ENCODE results near the gene TBX5.

Gene TBX5

GRCh38 chr12:114406316-114406983, 506 bp upstream of the TBX5 start:
- no peak for DNase-seq (ENCODE audit: low read depth in 2 of 2)

GRCh38 chr12:114404926-114405518, 922 bp downstream of the TBX5 start:
- no peak for DNase-seq (ENCODE audit: low read depth in 2 of 2)

GRCh38 chr12:114404083-114404925, 1.6 kb downstream of the TBX5 start:
- DNase-seq (ENCODE audit: low read depth in 2 of 2): no peak

- DNase-seq (ENCODE audit: low read depth in 2 of 2): no peak
Observed at GRCh38 chr12:114403690-114404066, 2.3 kb downstream of the TBX5 start.

DNA sequence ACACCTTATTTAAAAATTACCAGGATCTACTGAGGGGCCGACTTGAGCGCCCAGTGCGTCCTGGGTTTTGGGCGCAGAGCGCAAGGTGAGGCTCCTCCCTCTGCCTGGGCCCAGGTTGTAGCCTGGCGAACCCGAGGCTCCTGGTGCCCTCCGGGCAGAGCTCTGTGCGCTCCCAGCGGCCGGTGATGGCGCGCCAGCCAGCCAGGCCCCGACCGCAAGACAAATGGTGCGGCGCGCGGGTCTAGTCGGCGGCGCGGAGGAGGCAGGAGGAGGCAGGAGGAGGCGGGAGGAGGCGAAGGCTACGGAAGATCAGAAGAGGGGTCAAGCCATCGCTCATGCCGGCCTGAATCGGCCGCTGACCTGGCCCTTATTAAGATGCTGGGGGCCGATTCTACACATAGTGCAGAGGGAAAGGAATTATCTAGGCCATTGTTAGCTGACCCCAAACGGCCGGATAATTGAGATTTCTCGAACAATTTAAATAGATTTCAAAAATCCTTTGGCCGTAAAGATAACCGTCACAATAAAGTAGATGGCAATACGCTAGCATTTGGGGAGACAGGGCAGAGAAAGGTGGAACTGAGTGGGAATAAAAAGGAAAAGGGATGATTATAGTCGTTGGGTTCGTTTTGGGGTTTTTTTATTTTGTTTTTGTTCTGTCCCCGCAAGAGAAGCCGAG, 2.8 kb downstream of the TBX5 start:
- DNase-seq (ENCODE audit: low read depth in 2 of 2): no peak

DNA sequence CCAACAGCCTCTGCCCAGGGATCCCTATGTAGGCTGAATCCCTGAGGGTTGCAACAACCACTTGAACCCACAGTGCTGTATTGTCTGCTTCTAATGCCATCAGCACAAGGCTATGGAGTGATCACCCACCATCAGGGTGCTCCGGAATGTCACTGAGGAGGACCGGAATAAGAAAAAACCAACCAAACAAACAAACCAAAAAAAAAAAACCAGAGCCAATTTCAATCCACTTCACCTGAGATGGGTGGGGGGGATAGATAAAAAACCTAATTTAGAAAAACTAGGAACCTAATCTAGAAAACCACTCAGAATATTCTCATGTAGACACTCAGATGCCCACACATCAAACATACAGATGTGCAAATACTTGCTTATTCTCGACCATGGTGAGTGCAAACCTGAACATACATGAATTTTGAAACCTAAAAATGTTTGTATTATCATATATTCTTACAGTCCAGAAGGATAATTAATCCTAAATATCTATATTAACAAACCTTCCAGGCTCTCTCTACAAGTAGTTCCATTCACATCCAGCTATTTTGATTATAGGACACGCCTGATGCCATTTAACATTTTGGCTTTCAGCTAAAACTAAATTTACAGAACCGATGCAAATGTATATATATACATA, 3.7 kb downstream of the TBX5 start:
- DNase-seq (ENCODE audit: low read depth in 2 of 2): no peak

- DNase-seq (ENCODE audit: low read depth in 2 of 2): no peak
Observed at GRCh38 chr12:114401328-114402083, 4.4 kb downstream of the TBX5 start.

DNA sequence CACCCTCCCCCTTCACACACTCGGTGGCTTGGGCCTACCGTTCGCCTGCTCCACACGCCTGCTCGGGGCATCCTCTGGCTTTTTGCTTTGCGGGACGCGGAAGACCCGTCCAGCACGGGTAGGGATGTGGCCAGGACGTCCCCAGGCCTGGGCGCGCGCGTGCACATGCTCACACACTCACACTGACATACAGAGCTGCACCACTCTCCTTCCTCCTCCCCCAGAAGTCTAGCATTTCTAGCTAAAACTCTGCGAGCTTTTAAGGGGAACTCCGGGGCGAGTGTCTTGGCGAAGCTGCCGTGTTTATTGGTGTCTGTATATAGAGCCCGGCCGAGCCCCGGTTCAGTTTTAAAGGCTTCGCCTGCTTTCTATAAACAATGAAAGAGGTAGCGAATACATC, 5.0 kb downstream of the TBX5 start:
- no peak for DNase-seq (ENCODE audit: low read depth in 2 of 2)

DNA sequence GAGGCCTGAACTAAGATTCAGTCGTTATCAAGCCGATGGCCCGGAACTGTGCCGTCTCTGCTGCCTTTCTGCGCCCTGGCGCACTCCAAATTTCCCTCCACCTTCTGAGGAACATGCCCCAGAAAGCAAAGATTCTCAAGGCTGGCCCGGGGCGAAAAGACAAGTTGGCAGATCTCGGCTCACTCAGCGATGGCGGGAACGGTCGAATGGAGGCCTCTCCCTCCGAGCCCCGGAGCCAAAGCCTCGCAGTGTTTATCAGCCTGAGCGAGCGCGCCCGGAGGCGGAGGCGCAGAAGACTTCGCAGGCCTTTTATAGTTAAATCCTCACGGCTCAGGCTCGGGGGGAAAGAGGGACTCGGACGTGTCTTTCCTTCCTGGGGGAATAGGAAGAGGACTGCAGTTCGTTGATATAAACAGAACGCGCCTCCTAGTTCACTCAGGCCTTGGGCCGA, 5.6 kb downstream of the TBX5 start:
- DNase-seq (ENCODE audit: low read depth in 2 of 2): no peak

GRCh38 chr12:114399664-114400211, 6.2 kb downstream of the TBX5 start:
- no peak for DNase-seq (ENCODE audit: low read depth in 2 of 2)

GRCh38 chr12:114397978-114398881, 7.7 kb downstream of the TBX5 start:
- no peak for DNase-seq (ENCODE audit: low read depth in 2 of 2)

DNA sequence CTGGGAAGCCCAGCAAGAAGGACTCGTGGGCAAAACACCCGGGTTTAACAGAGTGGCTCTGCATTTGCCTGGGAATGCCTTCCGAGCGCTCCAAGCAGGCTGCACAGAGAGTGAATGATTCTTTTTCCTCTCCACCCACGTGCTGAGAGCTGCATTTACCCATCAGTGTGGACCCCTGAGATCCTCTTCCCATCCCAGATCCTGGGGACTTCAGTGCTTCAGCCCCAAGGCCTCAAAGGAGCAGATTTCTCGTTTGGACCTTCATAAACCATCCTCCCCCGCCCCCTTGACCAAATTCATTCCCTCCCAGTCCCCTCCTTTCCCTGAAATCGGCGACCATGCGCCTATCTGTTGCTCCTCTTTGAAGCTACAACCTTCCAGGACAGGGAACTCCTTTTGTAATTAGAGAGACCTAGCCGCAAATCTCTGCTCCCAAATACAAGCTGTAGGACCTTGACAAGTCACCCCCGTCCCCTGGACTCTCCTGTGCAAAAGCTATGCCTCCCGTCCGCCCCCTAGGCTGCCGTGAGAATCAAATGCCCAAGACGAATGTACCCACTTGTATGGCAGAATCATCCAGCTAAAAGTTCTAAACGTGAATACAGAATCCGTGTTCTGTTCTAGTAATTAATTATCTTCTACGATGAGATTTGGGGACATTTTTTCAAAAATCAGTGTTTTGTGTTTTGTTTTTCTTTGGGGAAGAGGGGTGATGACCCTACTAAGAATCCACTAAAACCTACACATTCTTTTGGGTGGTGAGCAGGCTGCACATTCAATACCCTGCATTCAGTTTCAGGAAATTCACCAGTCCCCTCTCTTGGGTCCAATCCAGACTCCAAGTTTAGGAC, 8.8 kb downstream of the TBX5 start:
- DNase-seq (ENCODE audit: low read depth in 2 of 2): no peak

GRCh38 chr12:114396153-114396868, 9.6 kb downstream of the TBX5 start:
- DNase-seq (ENCODE audit: low read depth in 2 of 2): no peak

- DNase-seq (ENCODE audit: low read depth in 2 of 2): no peak
Observed at GRCh38 chr12:114395755-114396152, 10.2 kb downstream of the TBX5 start.

DNA sequence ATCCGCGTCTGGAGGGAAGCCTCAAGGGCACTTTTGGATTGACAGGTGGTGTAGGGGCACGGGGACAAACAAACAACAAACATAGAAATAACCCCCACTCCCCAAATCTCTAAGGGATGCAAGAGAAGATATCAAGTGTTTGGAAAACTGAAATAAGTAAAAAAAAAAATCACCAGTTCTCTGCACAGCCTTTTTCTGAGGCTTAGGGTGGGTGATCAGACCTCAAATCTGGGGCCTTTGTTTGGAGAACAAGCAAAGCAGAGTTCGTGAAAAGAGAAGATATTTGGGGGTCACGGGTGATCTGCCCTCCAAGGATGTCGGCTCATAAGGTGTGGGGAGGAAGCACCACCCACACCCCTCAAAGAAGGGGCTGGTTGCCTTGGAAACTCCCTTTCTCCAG, 10.7 kb downstream of the TBX5 start:
- DNase-seq (ENCODE audit: low read depth in 2 of 2): no peak

- no peak for DNase-seq (ENCODE audit: low read depth in 2 of 2)
Observed at GRCh38 chr12:114393569-114393968, 12.4 kb downstream of the TBX5 start.

DNA sequence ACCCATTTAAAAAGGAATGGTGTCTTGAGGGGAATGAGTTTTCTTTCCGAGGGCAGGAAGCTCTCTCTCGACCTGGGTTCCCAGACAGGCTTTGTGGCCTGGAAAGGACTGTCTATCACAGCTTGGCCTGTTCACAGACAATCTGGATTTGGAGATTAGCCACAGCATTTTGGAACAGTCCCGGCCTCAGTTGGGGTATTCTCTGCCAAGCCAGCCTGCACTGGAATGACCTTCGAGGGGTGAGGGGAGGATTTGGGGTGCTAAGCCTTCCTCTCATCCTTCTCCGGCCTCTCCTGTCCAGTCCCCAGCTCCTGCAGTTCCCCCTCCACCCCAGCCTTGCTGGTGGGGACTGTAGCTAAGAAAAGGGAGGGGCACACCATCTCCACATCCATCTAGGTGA, 13.0 kb downstream of the TBX5 start:
- DNase-seq (ENCODE audit: low read depth in 2 of 2): no peak

GRCh38 chr12:114391088-114391487, 14.9 kb downstream of the TBX5 start:
- no peak for DNase-seq (ENCODE audit: low read depth in 2 of 2)
